Measurements from ENCODE around the gene TIMP2.

Gene TIMP2

GRCh38 chr17:78862073-78863023, 62.8 kb downstream of the TIMP2 start:
- DNase-seq: no peak

DNA sequence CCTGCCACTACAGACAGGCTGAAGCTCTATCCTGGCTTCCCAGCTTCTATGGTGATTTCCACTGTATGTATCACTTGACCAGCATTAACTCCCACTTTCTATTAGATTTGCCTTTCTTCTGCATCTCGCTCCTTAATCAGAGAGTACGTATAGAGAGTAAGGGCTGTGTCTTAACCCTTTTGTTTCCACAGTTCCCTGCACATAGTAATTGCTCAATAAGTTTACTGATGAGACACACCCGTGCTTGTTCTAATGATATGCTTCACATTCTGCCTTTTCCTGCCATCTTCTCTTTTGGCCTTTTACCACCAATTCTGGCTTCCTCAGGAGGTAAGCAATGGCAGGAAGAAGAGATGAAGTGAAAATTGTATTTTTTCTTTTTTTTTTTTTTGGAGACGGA, 64.0 kb downstream of the TIMP2 start:
- DNase-seq: no peak

DNA sequence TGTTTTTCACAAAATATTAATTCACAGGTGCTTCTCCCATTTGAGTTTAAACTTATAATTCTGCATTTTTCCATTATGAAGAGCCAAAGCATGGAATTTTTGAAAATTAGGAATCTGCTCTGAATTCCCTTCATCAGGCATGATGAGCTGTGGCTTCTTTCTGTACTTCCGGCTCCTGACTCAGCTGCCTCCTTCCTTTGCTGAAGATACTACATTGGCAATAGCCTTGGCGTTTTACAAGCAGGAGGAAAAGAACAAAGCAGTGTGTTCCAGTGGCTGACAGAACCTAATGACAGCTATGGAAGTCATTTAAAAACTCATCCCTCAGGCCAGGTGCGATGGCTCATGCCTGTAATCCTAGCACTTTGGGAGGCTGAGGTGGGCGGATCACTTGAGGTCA, 66.1 kb downstream of the TIMP2 start:
- DNase-seq: no peak

- no peak for DNase-seq
These were observed 67.9 kb downstream of the TIMP2 start for GRCh38 chr17:78857266-78857665.

DNA sequence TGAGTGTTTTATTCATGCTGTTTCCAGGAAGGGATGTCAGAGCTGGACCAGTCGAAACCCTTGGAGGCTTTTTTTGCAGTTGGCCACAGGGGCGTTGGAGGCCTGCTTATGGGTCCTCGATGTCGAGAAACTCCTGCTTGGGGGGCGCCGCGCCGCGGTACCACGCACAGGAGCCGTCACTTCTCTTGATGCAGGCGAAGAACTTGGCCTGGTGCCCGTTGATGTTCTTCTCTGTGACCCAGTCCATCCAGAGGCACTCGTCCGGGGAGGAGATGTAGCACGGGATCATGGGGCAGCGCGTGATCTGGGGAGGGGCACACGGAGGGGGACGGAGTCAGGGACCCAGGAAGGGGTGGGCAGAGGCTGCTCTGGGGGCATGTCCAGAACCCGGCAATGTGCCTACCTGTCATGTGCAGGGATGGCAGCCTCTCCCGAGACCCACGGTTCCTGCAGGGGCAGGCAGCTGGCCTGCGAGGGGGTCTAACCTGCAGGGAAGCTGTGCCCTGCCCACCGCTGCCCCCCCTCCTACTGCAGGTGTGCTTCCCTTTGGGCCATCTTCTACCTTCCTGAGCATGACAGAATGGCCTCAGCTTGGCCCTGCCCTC, 69.5 kb downstream of the TIMP2 start:
- no peak for DNase-seq

DNA sequence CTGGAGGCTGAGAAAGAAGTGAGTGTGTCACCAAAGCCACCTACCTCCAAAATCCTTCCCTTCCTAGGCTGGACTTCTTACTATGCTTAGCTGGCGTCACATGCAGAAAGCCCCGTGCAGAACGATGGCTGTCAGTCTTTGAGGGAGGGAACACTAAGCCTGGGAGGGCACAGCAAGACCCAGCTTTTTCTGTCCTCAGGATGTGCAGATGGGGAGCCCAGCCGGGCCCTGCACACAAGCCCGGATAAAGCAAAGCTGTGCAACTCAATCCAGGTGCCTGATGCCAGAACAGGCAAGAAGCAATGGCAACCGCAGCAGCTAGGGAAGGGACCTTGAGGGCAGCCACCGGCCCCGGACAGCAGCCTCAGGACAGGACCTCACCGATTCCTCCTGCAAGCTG, 70.7 kb downstream of the TIMP2 start:
- no peak for DNase-seq

GRCh38 chr17:78853926-78854394, 71.2 kb downstream of the TIMP2 start:
- no peak for DNase-seq

DNA sequence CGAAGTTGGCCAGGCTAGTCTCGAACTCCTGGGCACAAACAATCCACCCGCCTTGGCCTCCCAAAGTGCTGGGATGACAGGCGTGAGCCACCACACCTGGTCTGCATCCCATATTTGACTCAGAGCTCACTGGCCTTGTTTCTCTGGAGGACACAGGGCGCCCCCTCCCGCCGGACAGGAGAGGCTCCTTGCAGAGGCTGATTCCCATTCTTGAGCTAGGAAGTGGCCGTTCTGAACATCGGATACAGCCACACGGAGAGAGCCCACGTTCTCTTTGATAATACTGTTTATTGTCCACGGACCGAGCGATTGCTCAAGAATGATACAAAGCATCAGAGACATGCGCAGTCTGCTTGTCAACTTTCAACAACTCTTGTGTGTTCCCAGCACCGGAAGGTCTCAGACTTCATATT, 72.5 kb downstream of the TIMP2 start:
- DNase-seq: no peak

DNA sequence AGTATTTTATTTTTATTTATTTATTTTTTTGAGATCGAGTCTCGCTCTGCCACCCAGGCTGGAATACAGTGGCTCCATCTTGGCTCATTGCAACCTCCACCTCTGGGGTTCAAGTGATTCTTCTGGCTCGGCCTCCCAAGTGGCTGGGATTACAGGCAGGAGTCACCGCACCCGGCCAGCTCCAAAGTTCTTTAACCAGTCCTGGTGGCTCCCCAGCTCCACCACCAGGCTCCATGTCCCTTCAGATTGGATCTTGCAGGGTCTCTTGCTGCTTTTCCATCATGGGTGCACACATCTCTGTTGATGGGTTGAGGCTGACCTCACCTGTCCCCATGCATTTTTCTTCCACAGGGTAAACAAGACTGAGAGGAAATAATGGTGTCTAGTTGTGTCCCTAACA, 76.2 kb downstream of the TIMP2 start:
- no peak for DNase-seq

GRCh38 chr17:78847052-78847451, 78.1 kb downstream of the TIMP2 start:
- no peak for DNase-seq

- DNase-seq: no peak
These were observed 80.7 kb downstream of the TIMP2 start for GRCh38 chr17:78844301-78845005.

- DNase-seq: peak; percentile 64
These were observed 82.2 kb downstream of the TIMP2 start for GRCh38 chr17:78842881-78843565.

GRCh38 chr17:78840780-78841611, 84.2 kb downstream of the TIMP2 start, which contains the start of gene USP36:
USP36 (minus strand) TSS chr17:78840814; CDS start chr17:78836363, 4,451 bp downstream.
- DNase-seq: peak; percentile 99

- DNase-seq: no peak
These were observed 84.7 kb downstream of the TIMP2 start for GRCh38 chr17:78840530-78840779.

- no peak for DNase-seq
These were observed 85.2 kb downstream of the TIMP2 start for GRCh38 chr17:78839762-78840529.

- no peak for DNase-seq
These were observed 85.9 kb downstream of the TIMP2 start for GRCh38 chr17:78839235-78839761.

DNA sequence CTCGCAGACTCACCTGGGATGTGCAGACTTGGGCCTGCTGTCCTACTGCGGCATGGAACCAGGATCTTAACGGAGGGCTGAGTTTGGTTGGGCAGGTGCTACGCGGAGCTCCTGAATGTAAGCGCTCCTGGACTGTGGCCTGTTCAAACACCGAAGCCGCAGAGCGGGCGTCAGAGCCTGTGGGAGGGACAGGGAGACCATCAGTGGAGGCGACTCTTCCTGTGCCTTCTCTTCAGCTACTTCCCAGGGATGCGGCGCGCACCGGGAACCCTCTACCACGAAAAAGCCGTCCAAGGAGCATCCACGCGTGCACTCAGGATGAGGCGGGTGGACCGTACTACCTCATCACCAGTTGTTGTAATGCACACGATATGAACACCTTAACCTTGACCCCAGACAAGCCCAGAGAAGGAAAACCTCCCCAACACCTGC, 86.6 kb downstream of the TIMP2 start:
- DNase-seq: no peak

- DNase-seq: no peak
These were observed 88.7 kb downstream of the TIMP2 start for GRCh38 chr17:78836420-78837021.

DNA sequence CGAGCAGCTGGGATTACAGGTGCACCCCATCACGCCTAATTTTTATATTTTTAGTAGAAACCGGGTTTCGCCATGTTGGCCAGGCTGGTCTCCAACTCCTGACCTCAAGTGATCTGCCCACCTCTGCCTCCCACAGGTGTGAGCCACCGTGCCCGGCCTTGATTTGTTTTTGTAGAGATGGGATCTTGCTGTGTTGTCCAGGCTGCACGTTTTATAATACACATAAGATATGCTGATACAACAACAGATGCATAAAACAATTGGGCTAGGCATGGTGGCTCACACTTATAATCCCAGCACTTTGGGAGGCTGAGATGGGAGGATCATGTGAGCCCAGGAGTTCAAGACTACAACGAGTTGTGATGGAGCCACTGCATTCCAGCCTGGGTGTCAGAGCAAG, 90.6 kb downstream of the TIMP2 start:
- no peak for DNase-seq

GRCh38 chr17:78832541-78832810, 92.7 kb downstream of the TIMP2 start:
- no peak for DNase-seq

Data from NCI-H1694 (cell line).